Measurements from ENCODE around the gene LOX.

GRCh38 chr5:122022966-122023365, 55.1 kb downstream of the LOX start:
- TF ChIP-seq CTCF (IDR thresholded peaks at IDR 0.05; ENCODE audit: insufficient read depth, low read depth, low read length) (no peak), EZH2 (IDR thresholded peaks at IDR 0.05; ENCODE audit: insufficient read depth, low read length) (no peak)

All from astrocyte (in vitro differentiated cells and primary cell).